MM.1S (cell line): ENCODE measurements around the gene HPCAL1.

Source experiments
- DNase-seq: peaks from one replicate; pipeline ENCODE4 v3.0.0-alpha.2; 2015
- H2AFZ ChIP-seq: fragments of 300-600 bp; sonication (generic); 2 replicates; pipeline ENCODE4 v1.6.0; 2016; ENCODE audit warnings: antibody characterized with exemption, low read length
- H3F3A ChIP-seq: fragments of 300-600 bp; sonication (generic); 2 replicates; pipeline ENCODE4 v1.6.1; 2016; ENCODE audit warnings: mild to moderate bottlenecking, antibody characterized with exemption, low read length, moderate library complexity, mixed read lengths; ENCODE audit not compliant: insufficient read depth
- H3K27ac ChIP-seq: fragments of 300-600 bp; sonication (generic); 2 replicates; pipeline ENCODE4 v1.5.1; 2016; ENCODE audit warnings: mild to moderate bottlenecking, low read length
- H3K27me3 ChIP-seq: fragments of 300-600 bp; sonication (generic); replicated peaks from 2 replicates; pipeline ENCODE4 v1.6.0; 2016; ENCODE audit warnings: low read length; ENCODE audit not compliant: insufficient read depth
- H3K36me3 ChIP-seq: fragments of 300-600 bp; sonication (generic); replicated peaks from 2 replicates; pipeline ENCODE4 v1.6.1; 2016; ENCODE audit warnings: mild to moderate bottlenecking, low read length, mixed read lengths; ENCODE audit not compliant: insufficient read depth
- H3K4me1 ChIP-seq: fragments of 300-600 bp; sonication (generic); 2 replicates; pipeline ENCODE4 v1.6.1; 2016; ENCODE audit warnings: low read length, mixed read lengths
- H3K4me2 ChIP-seq: fragments of 300-600 bp; sonication (generic); 2 replicates; pipeline ENCODE4 v1.6.0; 2016; ENCODE audit warnings: low read depth, low read length
- H3K4me3 ChIP-seq: fragments of 300-600 bp; sonication (generic); 2 replicates; pipeline ENCODE4 v1.5.1; 2016; ENCODE audit warnings: low read length, mixed read lengths
- H3K79me2 ChIP-seq: fragments of 300-600 bp; sonication (generic); 2 replicates; pipeline ENCODE4 v1.6.1; 2016; ENCODE audit warnings: mixed run types, low read length, mixed read lengths
- H3K9ac ChIP-seq: fragments of 300-600 bp; sonication (generic); 2 replicates; pipeline ENCODE4 v1.6.1; 2016; ENCODE audit warnings: low read length, mixed read lengths
- H3K9me2 ChIP-seq: fragments of 300-600 bp; sonication (generic); replicated peaks from 2 replicates; pipeline ENCODE4 v1.6.1; 2016; ENCODE audit warnings: mild to moderate bottlenecking, low read length, mixed read lengths; ENCODE audit not compliant: insufficient read depth
- H3K9me3 ChIP-seq: fragments of 300-600 bp; sonication (generic); replicated peaks from 2 replicates; pipeline ENCODE4 v1.6.1; 2016; ENCODE audit warnings: mild to moderate bottlenecking, low read length, mixed read lengths; ENCODE audit not compliant: insufficient read depth
- H4K20me1 ChIP-seq: fragments of 300-600 bp; sonication (generic); 2 replicates; pipeline ENCODE4 v1.6.1; 2016; ENCODE audit warnings: mild to moderate bottlenecking, low read length, moderate library complexity, mixed read lengths; ENCODE audit not compliant: insufficient read depth
- EZH2 ChIP-seq: fragments of 300-600 bp; sonication (generic); optimal IDR thresholded peaks from 2 replicates; pipeline ENCODE3; 2017; ENCODE audit warnings: low read depth, mild to moderate bottlenecking, antibody characterized with exemption, low read length, mixed read lengths
- EZH2phosphoT487 ChIP-seq: fragments of 300-600 bp; sonication (generic); IDR thresholded peaks from 2 replicates; pipeline ENCODE4 v1.6.1; 2018; ENCODE audit warnings: antibody characterized with exemption, low read length
- TF ChIP-seq, protein P1 (sequence below): fragments of 300-600 bp; sonication (generic); IDR thresholded peaks from 2 replicates; pipeline ENCODE4 v1.5.1; 2016; ENCODE audit warnings: antibody characterized with exemption, low read length, mixed read lengths

The HPCAL1 gene

DNA sequence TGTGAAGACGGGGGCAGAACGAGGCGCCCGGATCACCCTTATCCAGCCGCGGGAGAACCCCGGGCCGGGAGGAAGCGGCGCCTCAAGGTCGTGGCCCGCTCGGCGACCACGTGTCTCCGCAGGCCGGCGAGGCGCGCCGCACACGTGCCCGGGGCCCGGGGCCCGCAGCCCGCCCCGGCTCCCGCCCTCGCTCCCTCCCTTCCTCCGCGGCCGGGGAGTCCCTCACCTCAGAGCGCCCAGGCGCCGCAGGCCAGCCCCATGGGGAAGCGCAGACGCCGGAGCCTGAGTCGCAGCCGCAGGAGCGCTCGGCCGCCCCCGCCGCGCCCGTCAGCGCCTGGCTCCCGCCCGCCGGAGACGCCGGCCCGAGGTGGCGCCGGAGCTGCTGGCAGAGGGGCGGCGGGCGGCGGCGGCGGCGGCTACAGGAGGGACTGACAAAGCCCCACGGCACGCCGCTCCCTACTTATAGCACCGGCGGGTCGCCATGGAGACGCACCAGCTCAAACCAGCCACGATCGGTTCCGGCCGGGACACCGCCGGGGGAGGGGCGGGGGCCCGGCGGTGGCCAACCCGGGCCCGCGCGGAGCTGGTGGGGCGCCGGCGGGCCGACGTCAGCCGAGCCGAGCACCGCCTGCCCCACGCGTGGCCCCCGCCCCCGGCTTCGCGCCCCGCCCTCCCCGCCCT lies 145.3 kb downstream of the HPCAL1 start, which contains the start of gene ODC1:
ODC1 (minus strand) TSS at position 433 of the 681 bp plus-strand sequence. CDS start 3,295 bp downstream, outside the sequence.
- Histone ChIP-seq H3K27me3 (no peaks in the 10 kb centered on the region), H3K4me2 (peak within 1 kb of the TSS; percentile 98), H2AFZ (peak within 1 kb of the TSS; percentile 95), H3K4me3 (peak within 1 kb of the TSS; percentile 93), H3F3A (peaks cover 48% of the 10 kb centered on the region), H3K9me2 (no peaks in the 10 kb centered on the region), H3K9ac (peak within 1 kb of the TSS; percentile 92), H3K9me3 (no peaks in the 10 kb centered on the region), H3K27ac (peak within 1 kb of the TSS; percentile 98), H3K79me2 (peaks cover 48% of the 10 kb centered on the region), H3K36me3 (peaks cover 22% of the 10 kb centered on the region), H3K4me1 (peaks cover 26% of the 10 kb centered on the region), H4K20me1 (peaks cover 34% of the 10 kb centered on the region)
- TF ChIP-seq, protein P1, sequence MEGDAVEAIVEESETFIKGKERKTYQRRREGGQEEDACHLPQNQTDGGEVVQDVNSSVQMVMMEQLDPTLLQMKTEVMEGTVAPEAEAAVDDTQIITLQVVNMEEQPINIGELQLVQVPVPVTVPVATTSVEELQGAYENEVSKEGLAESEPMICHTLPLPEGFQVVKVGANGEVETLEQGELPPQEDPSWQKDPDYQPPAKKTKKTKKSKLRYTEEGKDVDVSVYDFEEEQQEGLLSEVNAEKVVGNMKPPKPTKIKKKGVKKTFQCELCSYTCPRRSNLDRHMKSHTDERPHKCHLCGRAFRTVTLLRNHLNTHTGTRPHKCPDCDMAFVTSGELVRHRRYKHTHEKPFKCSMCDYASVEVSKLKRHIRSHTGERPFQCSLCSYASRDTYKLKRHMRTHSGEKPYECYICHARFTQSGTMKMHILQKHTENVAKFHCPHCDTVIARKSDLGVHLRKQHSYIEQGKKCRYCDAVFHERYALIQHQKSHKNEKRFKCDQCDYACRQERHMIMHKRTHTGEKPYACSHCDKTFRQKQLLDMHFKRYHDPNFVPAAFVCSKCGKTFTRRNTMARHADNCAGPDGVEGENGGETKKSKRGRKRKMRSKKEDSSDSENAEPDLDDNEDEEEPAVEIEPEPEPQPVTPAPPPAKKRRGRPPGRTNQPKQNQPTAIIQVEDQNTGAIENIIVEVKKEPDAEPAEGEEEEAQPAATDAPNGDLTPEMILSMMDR, result no peak
- no peak for TF ChIP-seq EZH2phosphoT487
- TF ChIP-seq EZH2, result no peak
- peak; percentile 96 for DNase-seq

DNA sequence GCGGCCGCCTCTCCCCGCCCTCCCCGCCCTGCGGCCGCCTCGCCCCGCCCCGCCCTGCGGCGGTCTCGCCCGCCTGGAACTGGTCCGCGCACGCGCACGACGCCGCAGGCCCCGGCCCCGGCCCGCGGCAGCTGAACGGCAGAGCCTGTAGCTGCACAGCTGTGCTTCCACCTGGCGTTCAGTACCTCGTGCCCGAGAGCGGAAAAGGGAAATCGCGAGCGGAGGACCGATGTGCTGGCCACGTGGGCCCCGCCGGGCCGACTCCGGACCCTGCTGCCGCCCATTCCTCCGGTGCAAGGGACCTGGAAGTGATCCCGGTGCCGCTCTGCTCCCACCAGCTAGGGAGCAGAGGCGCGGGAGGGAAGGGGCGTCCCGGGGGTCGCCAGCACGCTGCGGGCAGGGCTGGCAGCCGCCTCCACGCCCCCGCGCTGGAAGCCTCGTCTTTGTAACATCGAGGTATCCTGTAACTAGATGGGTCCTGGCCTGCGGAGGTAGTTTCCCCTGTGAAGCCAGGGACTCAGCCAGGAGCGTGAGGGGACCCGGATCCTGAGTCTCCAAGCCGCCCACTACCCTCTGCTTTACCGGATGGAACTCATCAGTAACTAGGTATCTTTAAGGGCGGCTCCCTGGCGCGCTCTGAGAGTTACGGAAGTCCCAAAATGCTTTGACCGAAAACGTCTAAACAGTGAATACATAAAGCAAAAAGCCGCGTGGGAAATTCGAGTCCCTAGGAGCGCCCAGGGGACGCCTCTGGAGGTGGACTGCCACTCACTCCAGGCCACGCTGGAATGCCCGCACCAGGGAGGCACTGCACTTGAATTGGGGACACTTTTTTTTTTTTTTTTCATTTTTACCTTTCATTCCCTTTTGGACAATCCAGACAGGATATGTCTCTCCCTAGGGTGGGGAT lies 146.1 kb downstream of the HPCAL1 start:
- peak; percentile 97 for DNase-seq
- H3K27me3 ChIP-seq, result no peaks in the 10 kb centered on the region

DNA sequence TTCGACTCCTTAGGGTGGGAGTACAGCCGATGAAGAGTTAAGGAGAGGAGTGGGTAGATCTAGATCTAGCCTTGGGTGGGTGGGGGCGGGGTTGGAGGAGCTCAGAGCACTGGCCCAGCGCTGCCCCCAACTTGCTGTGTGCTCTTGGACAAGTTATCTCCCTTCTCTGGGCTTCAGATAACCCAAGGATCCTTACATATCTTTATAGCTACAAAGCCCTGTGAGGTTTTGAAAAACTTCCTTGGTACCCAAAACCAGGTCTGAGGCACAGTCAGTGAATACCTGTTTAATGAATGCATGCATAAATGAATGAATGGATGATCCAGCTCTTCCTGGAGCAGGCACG lies 146.8 kb downstream of the HPCAL1 start:
- H4K20me1 ChIP-seq, result peaks cover 21% of the 10 kb centered on the region
- TF ChIP-seq, protein P1, result no peak
- no peak overlapping the region for H3K4me2 ChIP-seq
- no peak overlapping the region for H2AFZ ChIP-seq
- no peak overlapping the region for H3K27ac ChIP-seq
- DNase-seq, result no peak
- no peaks in the 10 kb centered on the region for H3K9me3 ChIP-seq
- H3K27me3 ChIP-seq, result no peaks in the 10 kb centered on the region
- H3K4me3 ChIP-seq, result no peak overlapping the region
- peaks cover 14% of the 10 kb centered on the region for H3K4me1 ChIP-seq
- no peaks in the 10 kb centered on the region for H3K9me2 ChIP-seq
- H3K36me3 ChIP-seq, result peaks cover 8% of the 10 kb centered on the region
- H3K9ac ChIP-seq, result no peak overlapping the region
- H3K79me2 ChIP-seq, result peaks cover 34% of the 10 kb centered on the region
- peaks cover 36% of the 10 kb centered on the region for H3F3A ChIP-seq

More for the DNA sequence above, 146.1 kb downstream of the HPCAL1 start:
- H3K4me2 ChIP-seq, result peak overlapping the region; percentile 98
- H4K20me1 ChIP-seq, result peaks cover 27% of the 10 kb centered on the region
- H2AFZ ChIP-seq, result peak overlapping the region; percentile 95
- peak overlapping the region; percentile 75 for H3K4me3 ChIP-seq
- peak overlapping the region; percentile 85 for H3K9ac ChIP-seq
- H3K9me3 ChIP-seq, result no peaks in the 10 kb centered on the region
- no peak for TF ChIP-seq EZH2
- TF ChIP-seq, protein P1, result peak; percentile 10; the same call in 1 of the 2 replicates
- no peak for TF ChIP-seq EZH2phosphoT487
- H3F3A ChIP-seq, result peaks cover 41% of the 10 kb centered on the region
- peaks cover 40% of the 10 kb centered on the region for H3K79me2 ChIP-seq
- H3K36me3 ChIP-seq, result peaks cover 14% of the 10 kb centered on the region
- peaks cover 20% of the 10 kb centered on the region for H3K4me1 ChIP-seq
- peak overlapping the region; percentile 87; the same call in 1 of the 2 replicates for H3K27ac ChIP-seq
- H3K9me2 ChIP-seq, result no peaks in the 10 kb centered on the region
